ENCODE data around the gene SIRT5. TPM values are rescaled to one million over a fixed set of nuclear protein-coding genes. Genes with fewer than 3 reads are reported as not detected.

SIRT5 gene
- total and polyA plus RNA-seq, 4 donors = 5.9 to 11.3 (median 8.0) TPM

DNA sequence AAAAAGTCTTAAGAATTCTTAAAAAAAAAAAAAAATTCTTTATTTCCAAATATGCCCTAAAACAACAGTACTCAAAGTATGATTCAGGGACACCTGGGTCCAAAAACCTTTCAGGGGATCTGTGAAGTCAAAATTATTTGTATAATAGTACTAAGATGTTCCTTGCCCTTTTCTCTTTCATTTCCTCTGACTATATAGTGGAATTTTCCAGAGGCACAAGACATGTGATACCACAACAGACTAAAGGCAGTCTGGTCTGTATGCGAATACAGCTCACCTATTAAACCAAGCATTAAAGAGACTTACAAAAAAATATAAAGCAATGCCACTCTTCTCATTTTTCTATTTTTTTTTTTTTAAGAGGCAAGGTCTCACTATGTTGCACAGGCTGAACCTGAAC is 56.1 kb downstream of the SIRT5 start:
- H3K36me3 ChIP-seq (ENCODE audit: control insufficient read depth in 4 of 4, insufficient read depth in 4 of 4, low read length in 4 of 4) = peaks cover 0 to 26% (median 16%) of the 10 kb centered on the region in 4 donors
- H3K4me1 ChIP-seq (ENCODE audit: control insufficient read depth in 5 of 5, insufficient read depth in 5 of 5, low read length in 5 of 5) = peaks cover 0 to 11% (median 0%) of the 10 kb centered on the region in 5 donors
- 90 to 95% methylated on average over 1 of the region's 1 CpG for WGBS, 2 donors
- TF ChIP-seq, protein P1, sequence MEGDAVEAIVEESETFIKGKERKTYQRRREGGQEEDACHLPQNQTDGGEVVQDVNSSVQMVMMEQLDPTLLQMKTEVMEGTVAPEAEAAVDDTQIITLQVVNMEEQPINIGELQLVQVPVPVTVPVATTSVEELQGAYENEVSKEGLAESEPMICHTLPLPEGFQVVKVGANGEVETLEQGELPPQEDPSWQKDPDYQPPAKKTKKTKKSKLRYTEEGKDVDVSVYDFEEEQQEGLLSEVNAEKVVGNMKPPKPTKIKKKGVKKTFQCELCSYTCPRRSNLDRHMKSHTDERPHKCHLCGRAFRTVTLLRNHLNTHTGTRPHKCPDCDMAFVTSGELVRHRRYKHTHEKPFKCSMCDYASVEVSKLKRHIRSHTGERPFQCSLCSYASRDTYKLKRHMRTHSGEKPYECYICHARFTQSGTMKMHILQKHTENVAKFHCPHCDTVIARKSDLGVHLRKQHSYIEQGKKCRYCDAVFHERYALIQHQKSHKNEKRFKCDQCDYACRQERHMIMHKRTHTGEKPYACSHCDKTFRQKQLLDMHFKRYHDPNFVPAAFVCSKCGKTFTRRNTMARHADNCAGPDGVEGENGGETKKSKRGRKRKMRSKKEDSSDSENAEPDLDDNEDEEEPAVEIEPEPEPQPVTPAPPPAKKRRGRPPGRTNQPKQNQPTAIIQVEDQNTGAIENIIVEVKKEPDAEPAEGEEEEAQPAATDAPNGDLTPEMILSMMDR (IDR thresholded peaks at IDR 0.05; ENCODE audit: control extremely low read depth, extremely low read depth) = no peak
- no peak overlapping the region for H3K27ac ChIP-seq (ENCODE audit: low read depth in 1 of 2, low read length in 1 of 2)
- DNase-seq (no peak), ATAC-seq (ENCODE audit: insufficient read depth, low FRiP score) (no peak)
- no peaks in the 10 kb centered on the region for H3K9me3 ChIP-seq (ENCODE audit: control insufficient read depth in 4 of 4, insufficient read depth in 3 of 4, low read length in 3 of 4)
- no peaks in the 10 kb centered on the region for H3K27me3 ChIP-seq (ENCODE audit: control insufficient read depth in 3 of 3, insufficient read depth in 3 of 3, low read length in 2 of 3)
- no peak overlapping the region for H3K4me3 ChIP-seq
- no peak overlapping the region for H3K9ac ChIP-seq (ENCODE audit: insufficient read depth in 1 of 2, low read length in 2 of 2)

DNA sequence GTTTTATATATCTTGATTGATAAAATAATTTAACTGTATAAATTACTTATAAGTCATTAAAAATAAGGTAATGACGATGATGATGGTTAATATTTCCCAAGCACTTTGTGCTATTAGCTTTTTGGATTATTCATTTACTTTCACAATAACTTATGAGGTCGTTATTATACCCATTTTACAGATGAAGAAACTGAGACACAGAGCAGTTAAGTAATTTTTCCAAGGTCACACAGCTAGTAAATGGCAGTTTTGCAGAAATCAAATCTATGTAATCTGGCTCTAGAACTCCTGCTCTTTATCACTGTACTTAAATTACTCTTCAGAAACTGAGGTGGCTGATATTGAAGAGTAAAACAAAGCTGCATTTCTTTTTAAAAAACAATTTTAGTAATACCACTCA is 58.9 kb downstream of the SIRT5 start:
- TF ChIP-seq, protein P1 (IDR thresholded peaks at IDR 0.05; ENCODE audit: control extremely low read depth, extremely low read depth) = no peak
- no peaks in the 10 kb centered on the region for H3K27me3 ChIP-seq (ENCODE audit: control insufficient read depth in 3 of 3, insufficient read depth in 3 of 3, low read length in 2 of 3)
- WGBS, 2 donors = 99 to 100% methylated on average over 2 of the region's 2 CpGs

DNA sequence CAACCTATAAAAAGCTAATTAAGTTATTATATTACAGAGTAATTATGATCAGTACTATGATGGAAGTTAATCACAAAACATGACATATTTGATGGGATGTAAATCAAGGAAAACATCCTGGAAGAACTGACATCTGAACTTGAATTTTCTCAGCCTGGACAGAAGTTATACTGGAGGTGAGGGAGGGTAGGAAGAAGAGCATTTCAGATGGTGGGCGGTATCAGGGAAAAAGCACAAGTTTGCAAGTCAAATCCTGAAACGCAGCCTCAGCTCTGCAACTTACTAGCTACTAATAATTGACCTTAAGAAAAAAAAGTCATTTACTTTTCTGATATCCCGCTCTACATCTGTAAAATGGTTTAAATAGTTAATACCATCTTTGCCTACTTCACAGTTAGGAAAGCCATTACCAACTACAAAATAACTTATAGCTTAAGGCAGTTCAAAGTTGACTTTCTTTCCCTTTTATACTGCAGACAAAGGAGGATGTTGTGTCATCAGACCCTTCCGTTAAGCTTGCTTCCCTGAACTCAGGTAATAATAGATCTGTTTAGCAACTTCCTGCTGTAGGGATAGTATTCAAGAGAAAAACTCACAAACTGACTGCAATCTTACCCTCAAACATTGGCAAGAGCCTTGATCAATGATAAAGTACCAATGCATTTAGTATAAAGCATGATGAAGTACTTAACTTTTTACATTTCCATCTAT is 61.7 kb downstream of the SIRT5 start:
- Histone ChIP-seq H3K9ac (ENCODE audit: insufficient read depth in 1 of 2, low read length in 2 of 2) (no peak overlapping the region), H3K9me3 (ENCODE audit: control insufficient read depth in 4 of 4, insufficient read depth in 3 of 4, low read length in 3 of 4) (no peaks in the 10 kb centered on the region), H3K4me1 (ENCODE audit: control insufficient read depth in 5 of 5, insufficient read depth in 5 of 5, low read length in 5 of 5) (peaks cover 0 to 6% (median 0%) of the 10 kb centered on the region in 5 donors), H3K36me3 (ENCODE audit: control insufficient read depth in 4 of 4, insufficient read depth in 4 of 4, low read length in 4 of 4) (peaks cover 7 to 21% (median 16%) of the 10 kb centered on the region in 4 donors), H3K27me3 (ENCODE audit: control insufficient read depth in 3 of 3, insufficient read depth in 3 of 3, low read length in 2 of 3) (no peaks in the 10 kb centered on the region), H3K4me3 (no peak overlapping the region), H3K27ac (ENCODE audit: low read depth in 1 of 2, low read length in 1 of 2) (no peak overlapping the region)
- no peak for ATAC-seq (ENCODE audit: insufficient read depth, low FRiP score)
- 41 to 79% methylated on average over 4 of the region's 4 CpGs for WGBS, 2 donors
- DNase-seq = no peak
- TF ChIP-seq, protein P1 (IDR thresholded peaks at IDR 0.05; ENCODE audit: control extremely low read depth, extremely low read depth) = no peak

More for the DNA sequence above, 58.9 kb downstream of the SIRT5 start:
- H3K36me3 ChIP-seq (ENCODE audit: control insufficient read depth in 4 of 4, insufficient read depth in 4 of 4, low read length in 4 of 4) = peaks cover 5 to 25% (median 15%) of the 10 kb centered on the region in 4 donors
- ATAC-seq (ENCODE audit: insufficient read depth, low FRiP score) (no peak), DNase-seq (no peak)
- H3K4me1 ChIP-seq (ENCODE audit: control insufficient read depth in 5 of 5, insufficient read depth in 5 of 5, low read length in 5 of 5) = peaks cover 0 to 11% (median 0%) of the 10 kb centered on the region in 5 donors
- H3K9ac ChIP-seq (ENCODE audit: insufficient read depth in 1 of 2, low read length in 2 of 2) = no peak overlapping the region
- H3K27ac ChIP-seq (ENCODE audit: low read depth in 1 of 2, low read length in 1 of 2) = no peak overlapping the region
- H3K4me3 ChIP-seq = no peak overlapping the region
- no peaks in the 10 kb centered on the region for H3K9me3 ChIP-seq (ENCODE audit: control insufficient read depth in 4 of 4, insufficient read depth in 3 of 4, low read length in 3 of 4)

All from lung (tissue), 12 donors.